RKO (cell line): ENCODE results near the gene MAP9.
"Not testable (repeated sequence)": the region's sequence is repeated elsewhere in the genome, so short reads cannot be mapped to it uniquely, and the experiment has no call there.

Experiments used
- DNase-seq: peaks from one replicate; pipeline ENCODE4 v3.0.0-alpha.2; 2016; ENCODE audit warnings: low spot score

The MAP9 gene

GRCh38 chr4:155376387-155377268 is at the start of gene MAP9:
TSS of gene MAP9 (minus strand) at chr4:155376965. CDS start at chr4:155375850, 1,115 bp downstream.
- no peak for DNase-seq

- not testable (repeated sequence) for DNase-seq
These were observed 48.0 kb upstream of the MAP9 start for GRCh38 chr4:155424778-155425177.

- DNase-seq = no peak
These were observed 46.9 kb upstream of the MAP9 start for GRCh38 chr4:155423671-155424070.

- DNase-seq = no peak
These were observed 42.5 kb upstream of the MAP9 start for GRCh38 chr4:155419266-155419665.

- DNase-seq = no peak
These were observed 38.9 kb upstream of the MAP9 start for GRCh38 chr4:155415662-155416061.

- no peak for DNase-seq
These were observed 36.7 kb upstream of the MAP9 start for GRCh38 chr4:155413451-155413850.

GRCh38 chr4:155411546-155411945 is 34.8 kb upstream of the MAP9 start:
- no peak for DNase-seq

GRCh38 chr4:155408796-155409195 is 32.0 kb upstream of the MAP9 start:
- no peak for DNase-seq

- no peak for DNase-seq
These were observed 30.7 kb upstream of the MAP9 start for GRCh38 chr4:155407480-155407879.

GRCh38 chr4:155405059-155405458 is 28.3 kb upstream of the MAP9 start:
- no peak for DNase-seq

GRCh38 chr4:155403886-155404285 is 27.1 kb upstream of the MAP9 start:
- peak; percentile 65 for DNase-seq

- no peak for DNase-seq
These were observed 26.2 kb upstream of the MAP9 start for GRCh38 chr4:155402941-155403340.

GRCh38 chr4:155400893-155401292 is 24.1 kb upstream of the MAP9 start:
- DNase-seq = no peak

GRCh38 chr4:155399974-155400697 is 23.4 kb upstream of the MAP9 start:
- DNase-seq = no peak

GRCh38 chr4:155392481-155393184 is 15.9 kb upstream of the MAP9 start:
- DNase-seq = peak; percentile 61

GRCh38 chr4:155391932-155392331 is 15.2 kb upstream of the MAP9 start:
- no peak for DNase-seq

- DNase-seq = no peak
These were observed 11.4 kb upstream of the MAP9 start for GRCh38 chr4:155388162-155388561.

- DNase-seq = no peak
These were observed 6.8 kb upstream of the MAP9 start for GRCh38 chr4:155383541-155383940.

GRCh38 chr4:155377276-155377675 is 511 bp upstream of the MAP9 start:
- no peak for DNase-seq

- DNase-seq = peak; percentile 54
These were observed 5.2 kb downstream of the MAP9 start for GRCh38 chr4:155371432-155372043.

- DNase-seq = no peak
These were observed 9.2 kb downstream of the MAP9 start for GRCh38 chr4:155367608-155368007.

- peak; percentile 65 for DNase-seq
These were observed 22.7 kb downstream of the MAP9 start for GRCh38 chr4:155353923-155354540.
